C1 segment of cervical spinal cord (tissue), 14 donors: ENCODE results near the gene IL36RN.

Experiments
- DNase-seq, 14 donors: peaks; one replicate each; lab custom pipeline; 2025; lab: John Stamatoyannopoulos, UW

IL36RN gene

DNA sequence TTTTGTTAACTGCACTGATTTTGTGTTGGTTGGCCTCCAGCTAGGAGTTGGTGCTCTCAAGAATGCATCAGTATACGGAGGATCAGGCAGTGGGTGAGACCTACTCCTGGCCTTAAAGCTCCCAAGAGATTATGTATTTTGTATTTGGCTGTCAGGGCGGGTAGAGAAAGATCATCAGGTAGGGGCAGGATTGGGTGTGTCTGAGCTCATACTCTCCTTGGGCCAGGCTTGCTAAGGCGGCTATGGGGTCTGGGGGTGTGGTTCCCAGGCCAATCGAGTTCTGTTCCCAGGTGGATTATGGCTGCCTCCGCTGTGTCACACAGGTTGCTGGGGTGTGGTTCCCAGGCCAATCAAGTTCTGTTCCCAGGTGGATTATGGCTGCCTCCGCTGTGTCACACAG is 39.5 kb downstream of the IL36RN start:
- DNase-seq, result no peak

DNA sequence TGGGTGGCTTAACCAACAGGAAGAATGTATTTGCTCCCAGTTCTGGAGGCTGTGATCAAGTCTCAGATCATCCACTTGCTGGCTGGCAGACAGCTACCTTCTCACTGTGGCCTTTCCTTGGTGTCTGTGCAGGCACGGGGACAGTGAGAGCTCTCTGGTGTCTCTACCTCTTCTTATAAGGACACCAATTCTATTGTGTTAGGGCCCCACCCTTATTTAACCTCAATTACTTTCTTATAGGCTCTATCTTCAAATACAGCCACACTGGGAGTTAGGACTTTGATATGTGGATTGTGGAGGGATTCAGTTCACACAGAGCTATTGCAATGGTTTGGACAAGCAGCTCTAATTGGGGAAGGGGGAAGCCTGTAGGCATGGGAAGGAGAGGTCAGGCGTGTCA is 43.1 kb downstream of the IL36RN start:
- no peak for DNase-seq

DNA sequence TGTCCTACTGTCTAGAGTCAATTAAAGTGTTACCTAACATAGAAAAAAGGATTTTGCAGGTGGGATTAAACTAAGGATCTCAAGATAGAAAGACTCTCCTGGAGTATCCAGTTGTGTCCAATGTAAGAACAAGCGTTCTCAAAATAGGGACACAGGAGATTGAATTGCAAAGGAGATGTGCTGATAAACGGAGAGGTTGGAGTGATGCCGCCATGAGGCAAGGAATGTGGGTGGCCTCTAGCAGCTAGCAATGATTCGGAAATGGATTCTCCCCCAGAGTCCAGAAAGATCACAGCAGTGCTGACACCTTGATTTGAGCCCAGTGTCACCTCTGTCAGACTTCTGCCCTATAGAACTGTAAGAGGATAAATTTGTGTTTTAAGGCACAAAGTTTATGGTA is 44.3 kb downstream of the IL36RN start:
- DNase-seq, result no peak

DNA sequence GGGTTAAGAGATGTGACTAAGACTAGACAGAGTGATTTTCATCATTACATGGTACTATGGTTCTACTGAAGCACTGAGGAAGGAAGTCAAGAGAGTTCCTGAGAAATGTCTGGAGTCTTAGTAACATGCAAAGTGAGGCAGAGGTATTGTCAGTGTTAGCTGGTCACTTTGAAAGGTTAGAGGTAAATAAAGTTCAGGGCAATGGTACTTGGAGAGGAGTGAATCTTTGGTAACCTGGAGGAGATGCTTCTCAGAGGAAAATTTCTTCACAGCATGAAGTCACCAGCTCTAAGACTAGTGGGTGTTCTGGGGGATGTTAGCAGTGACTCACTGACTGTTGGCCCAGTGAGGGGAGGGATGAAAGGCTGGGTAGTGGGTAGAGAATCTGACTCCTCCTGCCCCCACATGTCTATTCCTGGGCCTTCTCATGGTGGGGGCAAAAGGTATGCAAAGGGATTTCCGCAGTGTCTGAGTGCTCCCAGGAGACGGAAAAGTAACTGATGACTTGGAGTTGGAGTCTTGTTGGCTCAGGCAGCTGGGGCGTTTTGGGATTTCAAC is 45.1 kb downstream of the IL36RN start:
- DNase-seq, result no peak

DNA sequence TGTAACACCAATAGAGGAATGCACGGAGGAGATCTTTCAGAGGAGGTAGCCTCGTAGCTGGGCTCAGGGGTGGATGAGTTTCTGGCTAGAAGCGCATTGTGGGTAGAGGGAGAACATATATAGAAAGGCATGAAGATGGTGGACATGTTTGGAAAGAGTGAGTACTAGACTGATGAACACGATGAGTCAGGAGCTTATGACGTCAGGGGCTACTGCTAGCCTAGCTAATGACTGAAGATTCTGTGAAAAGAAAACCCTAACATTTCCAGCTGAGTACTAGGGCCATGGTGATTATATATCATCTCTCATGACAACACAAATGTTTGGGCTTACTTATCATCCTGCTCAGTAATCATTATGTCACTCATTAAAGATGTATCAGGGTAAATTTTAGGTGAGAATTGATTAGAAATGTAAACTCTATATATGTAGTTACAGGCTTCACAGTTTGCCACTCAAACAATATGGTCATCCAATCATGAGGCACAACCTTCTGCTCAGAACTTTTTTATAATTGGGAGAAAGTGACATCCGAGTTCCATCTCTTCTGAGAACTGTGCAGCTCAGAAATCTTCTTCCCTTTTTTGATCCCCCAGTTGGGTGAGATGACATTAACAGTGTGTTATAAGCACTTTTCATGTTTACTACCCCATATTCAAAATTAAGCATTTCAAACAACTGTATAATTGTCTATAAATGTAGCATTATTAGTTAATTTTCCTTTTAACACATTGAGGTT is 46.2 kb downstream of the IL36RN start:
- no peak for DNase-seq

DNA sequence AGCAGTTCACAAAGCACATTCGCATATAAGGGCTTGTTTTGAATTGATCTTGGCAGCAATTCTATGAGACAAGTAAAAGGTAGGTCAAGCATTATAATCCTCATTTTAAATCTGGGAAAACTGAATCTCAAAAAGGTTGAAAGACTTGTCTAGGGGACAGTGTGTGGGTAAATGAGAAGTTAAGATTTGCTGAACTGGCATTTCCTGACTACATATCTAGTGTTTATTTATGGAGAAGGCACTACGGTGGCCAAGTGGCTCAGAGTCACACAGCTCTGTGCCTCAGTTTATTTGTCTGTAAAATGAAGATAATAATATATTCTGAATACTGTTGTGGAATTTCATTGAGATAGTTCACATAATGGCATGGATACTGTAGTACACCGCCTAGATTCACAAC is 52.1 kb downstream of the IL36RN start:
- no peak for DNase-seq

DNA sequence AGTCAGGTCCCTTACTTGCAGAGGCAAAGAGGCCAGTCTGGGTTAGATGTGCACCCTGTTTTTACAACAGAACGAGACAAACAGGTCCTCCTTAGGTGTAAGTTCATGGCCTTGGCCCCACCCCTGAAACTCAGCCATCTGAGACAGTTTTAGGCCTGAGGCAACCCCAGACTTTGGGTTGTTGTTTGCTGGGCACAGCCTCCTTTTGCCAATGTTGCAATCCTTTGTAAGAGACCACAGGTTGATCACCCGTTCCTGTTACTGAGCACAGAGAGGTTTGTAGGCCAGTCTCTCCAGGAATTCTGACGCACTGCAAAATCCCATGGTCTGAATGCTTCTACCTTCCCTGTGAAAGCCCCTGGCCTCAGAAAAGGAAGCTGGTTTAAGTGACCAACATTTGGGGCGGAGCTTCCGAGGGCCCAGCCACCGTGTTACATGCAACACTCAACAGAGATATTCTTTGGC is 52.9 kb downstream of the IL36RN start:
- DNase-seq, result no peak

DNA sequence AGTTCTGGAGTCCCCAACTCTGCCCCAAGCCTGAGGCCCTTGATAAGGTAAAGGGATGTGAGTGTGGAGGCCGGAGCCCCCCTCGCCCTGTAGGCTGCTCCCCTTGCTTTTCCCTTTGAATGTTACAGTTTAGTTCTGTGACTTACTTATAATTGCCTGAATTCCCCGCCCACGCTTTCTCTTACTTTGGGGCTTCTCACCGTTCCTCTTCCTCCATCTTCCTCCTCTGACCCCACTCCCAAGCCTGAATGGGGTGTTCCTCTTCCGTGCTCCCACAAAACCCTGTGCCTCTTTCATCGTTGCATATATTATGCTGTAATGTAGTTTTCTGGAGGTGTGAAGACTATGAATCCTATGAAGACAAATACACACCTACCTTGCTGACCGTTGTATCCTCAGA is 53.4 kb downstream of the IL36RN start:
- no peak for DNase-seq

DNA sequence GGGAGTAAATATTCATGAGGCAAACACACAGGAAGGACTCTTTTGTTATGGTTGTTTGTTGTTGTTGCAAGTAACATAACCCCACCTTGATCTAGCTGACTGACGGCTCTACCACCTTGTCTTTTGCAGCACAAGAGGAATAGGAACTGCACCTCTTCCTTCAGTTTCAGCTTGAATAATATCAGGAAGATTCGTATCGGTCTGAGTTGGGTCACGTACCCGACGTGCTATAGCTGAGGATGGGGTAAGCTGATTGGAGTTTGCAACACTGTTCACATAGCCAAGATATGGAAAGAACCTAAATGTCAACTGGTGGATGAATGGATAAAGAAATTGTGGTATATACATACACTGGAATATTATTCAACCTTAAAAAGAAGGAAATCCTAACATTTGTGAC is 53.9 kb downstream of the IL36RN start:
- DNase-seq, result no peak

DNA sequence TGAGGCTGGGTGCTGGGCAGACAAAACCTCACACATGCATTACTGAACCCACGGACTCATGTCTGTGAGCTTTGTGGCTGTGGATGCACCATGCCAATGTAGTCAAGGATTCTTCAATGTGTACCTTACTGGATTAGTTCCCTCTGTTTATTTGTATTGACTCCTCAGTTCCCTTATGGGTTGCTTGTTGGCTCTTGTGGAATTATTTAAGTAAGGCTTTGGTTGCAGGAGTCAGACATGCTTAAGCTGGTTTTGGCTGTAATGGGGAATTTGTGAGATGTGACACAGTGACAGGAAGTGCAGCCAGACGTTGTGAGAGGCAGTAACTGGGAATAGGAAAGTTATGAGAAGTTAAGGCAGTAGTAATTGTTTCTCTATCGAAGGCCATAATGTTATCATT is 54.8 kb downstream of the IL36RN start:
- no peak for DNase-seq
